NB4 (cell line): Measurements from ENCODE around the gene PLXNC1.

Experiments used
- DNase-seq: peaks from one replicate; pipeline ENCODE4 v3.0.0; 2010; ENCODE audit warnings: low read depth
- H3K4me3 ChIP-seq: one replicate; pipeline ENCODE4 v1.5.1; 2011; ENCODE audit warnings: mild to moderate bottlenecking, low read depth, low read length, moderate library complexity
- CTCF ChIP-seq: IDR thresholded peaks from one replicate; pipeline ENCODE4 v1.5.1; 2012; ENCODE audit warnings: low read depth, low read length
- MAX ChIP-seq: IDR thresholded peaks from 2 replicates; pipeline ENCODE4 v1.6.1; 2011; ENCODE audit warnings: low read depth, low read length
- MYC ChIP-seq: IDR thresholded peaks from 2 replicates; pipeline ENCODE4 v1.6.1; 2011; ENCODE audit warnings: low read depth, low read length
- POLR2A ChIP-seq: IDR thresholded peaks from 2 replicates; pipeline ENCODE4 v1.6.1; 2011; ENCODE audit warnings: mild to moderate bottlenecking; ENCODE audit not compliant: insufficient read length; ENCODE audit errors: extremely low read depth

The PLXNC1 gene

GRCh38 chr12:94207849-94208621 lies 59.7 kb downstream of the PLXNC1 start:
- no peak for TF ChIP-seq MAX
- TF ChIP-seq CTCF: no peak
- no peak for TF ChIP-seq POLR2A
- TF ChIP-seq MYC: no peak
- DNase-seq: no peak
- no peak overlapping the region for H3K4me3 ChIP-seq

GRCh38 chr12:94208622-94208966 lies 60.2 kb downstream of the PLXNC1 start:
- no peak overlapping the region for H3K4me3 ChIP-seq
- TF ChIP-seq MYC: no peak
- TF ChIP-seq MAX: no peak
- TF ChIP-seq POLR2A: no peak
- no peak for TF ChIP-seq CTCF
- DNase-seq: no peak

- no peak for TF ChIP-seq MYC
- no peak for TF ChIP-seq CTCF
- TF ChIP-seq POLR2A: no peak
- no peak for TF ChIP-seq MAX
- DNase-seq: no peak
- H3K4me3 ChIP-seq: no peak overlapping the region
Measured at GRCh38 chr12:94209240-94209639, 60.9 kb downstream of the PLXNC1 start.

- TF ChIP-seq MAX (no peak), CTCF (no peak), MYC (no peak), POLR2A (no peak)
- no peak overlapping the region for H3K4me3 ChIP-seq
- DNase-seq: no peak
Measured at GRCh38 chr12:94211021-94211420, 62.6 kb downstream of the PLXNC1 start.

- H3K4me3 ChIP-seq: no peak overlapping the region
- no peak for TF ChIP-seq POLR2A
- TF ChIP-seq MAX: no peak
- no peak for TF ChIP-seq CTCF
- no peak for TF ChIP-seq MYC
- DNase-seq: no peak
Measured at GRCh38 chr12:94218233-94218632, 69.9 kb downstream of the PLXNC1 start.
